KMS-11 (cell line): ENCODE data around the gene RAD18.

Experiments
- H2AFZ ChIP-seq: fragments of 200-600 bp; sonication (generic); 2 replicates; pipeline ENCODE4 v1.6.1; 2016; ENCODE audit warnings: antibody characterized with exemption, mixed run types, low read depth
- H3K27ac ChIP-seq: fragments of 200-600 bp; sonication (generic); 2 replicates; pipeline ENCODE4 v1.6.1; 2016; ENCODE audit warnings: mild to moderate bottlenecking, mixed run types
- H3K27me3 ChIP-seq: fragments of 200-600 bp; sonication (generic); 2 replicates; pipeline ENCODE4 v1.6.1; 2017; ENCODE audit warnings: mild to moderate bottlenecking, low read depth, mixed run types, moderate library complexity; ENCODE audit not compliant: insufficient read depth
- H3K36me3 ChIP-seq: fragments of 200-600 bp; sonication (generic); 2 replicates; pipeline ENCODE4 v1.6.1; 2017; ENCODE audit warnings: mild to moderate bottlenecking, mixed run types; ENCODE audit not compliant: insufficient read depth
- H3K4me1 ChIP-seq: fragments of 200-600 bp; sonication (generic); 2 replicates; pipeline ENCODE4 v1.6.1; 2016; ENCODE audit warnings: mild to moderate bottlenecking, low read depth, mixed run types; ENCODE audit not compliant: poor library complexity, severe bottlenecking
- H3K4me2 ChIP-seq: fragments of 200-600 bp; sonication (generic); 2 replicates; pipeline ENCODE4 v1.7.0; 2016; ENCODE audit warnings: mild to moderate bottlenecking, mixed run types
- H3K4me3 ChIP-seq: fragments of 200-600 bp; sonication (generic); IDR thresholded peaks from 2 replicates; pipeline ENCODE4 v1.6.1; 2017; ENCODE audit warnings: low read depth, low read length, mixed read lengths; ENCODE audit not compliant: insufficient read depth
- H3K79me2 ChIP-seq: fragments of 200-600 bp; sonication (generic); 2 replicates; pipeline ENCODE4 v1.6.1; 2016; ENCODE audit warnings: low read depth, mixed run types; ENCODE audit not compliant: insufficient read depth
- H3K9ac ChIP-seq: fragments of 200-600 bp; sonication (generic); 2 replicates; pipeline ENCODE4 v1.6.1; 2016; ENCODE audit warnings: mild to moderate bottlenecking, mixed run types
- H4K20me1 ChIP-seq: fragments of 200-600 bp; sonication (generic); 2 replicates; pipeline ENCODE4 v1.6.1; 2016; ENCODE audit warnings: mild to moderate bottlenecking, mixed run types; ENCODE audit not compliant: insufficient read depth
- CTCF ChIP-seq: fragments of 200-600 bp; sonication (generic); conservative IDR thresholded peaks from 2 replicates; pipeline ENCODE4 v1.6.1; 2017; ENCODE audit warnings: low read depth, mild to moderate bottlenecking, antibody characterized with exemption, low read length, moderate library complexity, mixed read lengths

Gene RAD18

DNA sequence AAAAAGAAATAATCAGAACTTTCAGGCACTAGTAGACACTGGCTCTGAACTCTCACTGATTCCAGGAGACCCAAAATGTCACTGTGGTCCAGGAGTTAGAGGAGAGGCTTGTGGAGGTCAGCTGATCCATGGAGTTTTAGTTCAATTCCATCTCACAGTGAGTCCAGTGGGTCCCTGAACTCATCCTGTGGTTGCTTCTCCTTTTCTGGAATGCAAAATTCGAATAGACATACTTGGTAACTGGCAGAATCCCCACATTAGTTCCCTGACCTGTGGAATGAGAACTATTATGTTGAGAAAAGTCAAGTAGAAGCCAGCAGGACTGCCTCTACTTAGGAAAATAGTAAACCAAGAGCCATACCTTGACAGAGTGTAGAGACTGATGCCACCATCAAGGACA is 106.6 kb downstream of the RAD18 start:
- H3K9ac ChIP-seq, result no peak overlapping the region
- H4K20me1 ChIP-seq, result no peaks in the 10 kb centered on the region
- H3K4me2 ChIP-seq, result no peak overlapping the region
- no peaks in the 10 kb centered on the region for H3K27me3 ChIP-seq
- no peak for TF ChIP-seq CTCF
- no peak overlapping the region for H2AFZ ChIP-seq
- H3K27ac ChIP-seq, result no peak overlapping the region
- H3K36me3 ChIP-seq, result no peaks in the 10 kb centered on the region
- H3K79me2 ChIP-seq, result no peaks in the 10 kb centered on the region
- no peak overlapping the region for H3K4me3 ChIP-seq
- H3K4me1 ChIP-seq, result no peaks in the 10 kb centered on the region

- Histone ChIP-seq H3K27me3 (no peaks in the 10 kb centered on the region), H3K4me2 (no peak overlapping the region), H3K27ac (no peak overlapping the region), H3K9ac (no peak overlapping the region), H4K20me1 (no peaks in the 10 kb centered on the region), H3K79me2 (no peaks in the 10 kb centered on the region), H3K4me3 (no peak overlapping the region), H3K36me3 (no peaks in the 10 kb centered on the region), H3K4me1 (no peaks in the 10 kb centered on the region), H2AFZ (no peak overlapping the region)
- no peak for TF ChIP-seq CTCF
Observed at GRCh38 chr3:8856071-8856470, 107.2 kb downstream of the RAD18 start.

DNA sequence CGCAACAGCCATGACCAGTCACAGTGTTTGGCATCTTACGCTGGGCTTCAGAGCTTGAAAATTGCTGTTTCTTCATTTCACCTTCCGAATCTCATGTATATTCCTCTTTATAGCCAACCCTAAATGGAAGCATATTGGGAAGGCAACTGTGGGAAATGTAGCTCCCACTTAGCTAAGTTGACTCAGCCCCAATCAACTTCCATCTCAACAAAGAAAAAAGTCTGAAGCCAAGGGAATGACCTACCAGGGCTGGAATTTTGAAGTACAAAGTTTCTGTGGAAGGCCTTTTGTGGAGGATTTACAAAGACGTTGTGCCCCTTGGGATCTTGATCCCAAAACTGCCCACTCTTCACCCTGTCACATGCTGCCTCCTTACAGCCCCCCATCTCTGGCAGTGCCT is 108.6 kb downstream of the RAD18 start:
- Histone ChIP-seq H3K4me2 (no peak overlapping the region), H3K27me3 (no peaks in the 10 kb centered on the region), H3K4me3 (no peak overlapping the region), H3K9ac (no peak overlapping the region), H4K20me1 (no peaks in the 10 kb centered on the region), H3K4me1 (no peaks in the 10 kb centered on the region), H3K79me2 (no peaks in the 10 kb centered on the region), H2AFZ (no peak overlapping the region), H3K27ac (no peak overlapping the region), H3K36me3 (no peaks in the 10 kb centered on the region)
- TF ChIP-seq CTCF, result no peak

DNA sequence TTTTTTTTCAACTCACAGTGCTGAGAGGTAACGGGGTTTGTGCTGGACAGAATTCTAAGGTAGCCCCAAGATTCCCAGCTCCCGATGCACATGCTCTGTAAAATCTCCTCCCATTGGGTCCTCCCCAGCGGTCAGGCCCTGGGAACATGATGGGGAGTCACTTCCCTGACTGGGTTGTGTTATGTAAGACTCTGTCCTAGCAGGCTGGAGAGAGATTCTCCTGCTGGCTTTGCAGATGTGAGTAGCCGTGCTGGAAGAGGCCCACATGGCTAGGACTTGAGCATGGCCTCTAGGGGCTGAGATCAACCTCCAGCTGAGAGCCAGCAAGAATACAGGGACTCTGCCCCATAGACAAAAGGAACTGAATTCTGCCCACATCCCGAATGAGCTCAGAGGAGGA is 110.2 kb downstream of the RAD18 start:
- Histone ChIP-seq H2AFZ (no peak overlapping the region), H3K79me2 (no peaks in the 10 kb centered on the region), H3K27ac (no peak overlapping the region), H3K4me1 (no peaks in the 10 kb centered on the region), H3K9ac (no peak overlapping the region), H3K36me3 (no peaks in the 10 kb centered on the region), H3K4me3 (no peak overlapping the region), H4K20me1 (no peaks in the 10 kb centered on the region), H3K27me3 (no peaks in the 10 kb centered on the region), H3K4me2 (no peak overlapping the region)
- no peak for TF ChIP-seq CTCF

- Histone ChIP-seq H3K4me1 (no peaks in the 10 kb centered on the region), H3K4me3 (no peak overlapping the region)
- TF ChIP-seq CTCF, result no peak
Observed at GRCh38 chr3:8852511-8852910, 110.8 kb downstream of the RAD18 start.

More at GRCh38 chr3:8852511-8852910, 110.8 kb downstream of the RAD18 start:
- Histone ChIP-seq H4K20me1 (no peaks in the 10 kb centered on the region), H3K27ac (no peak overlapping the region), H3K79me2 (no peaks in the 10 kb centered on the region), H3K36me3 (no peaks in the 10 kb centered on the region), H3K27me3 (no peaks in the 10 kb centered on the region), H3K4me2 (no peak overlapping the region), H2AFZ (no peak overlapping the region), H3K9ac (no peak overlapping the region)
